Thymus (tissue), 11 donors: ENCODE results near the gene EGFLAM. TPM values are rescaled to one million over a fixed set of nuclear protein-coding genes. Genes with fewer than 3 reads are reported as not detected.

Source experiments
- DNase-seq, 9 donors: peaks; one replicate each; pipeline ENCODE4 v3.0.0-alpha.2; 2013; ENCODE audit warnings: low spot score in 9 of 9, low read depth in 6 of 9, missing footprints in 1 of 9
- H3K27ac ChIP-seq, 2 donors: one replicate each; pipeline ENCODE4 v1.5.1; 2013; ENCODE audit warnings: control low read depth in 1 of 2, low read depth in 1 of 2, low read length in 1 of 2, mild to moderate bottlenecking in 1 of 2, moderate library complexity in 1 of 2
- H3K27me3 ChIP-seq, 2 donors: one replicate each; pipeline ENCODE4 v1.5.1; 2013; ENCODE audit warnings: low read length in 1 of 2; ENCODE audit not compliant: control insufficient read depth in 2 of 2, insufficient read depth in 1 of 2
- H3K36me3 ChIP-seq, 2 donors: one replicate each; pipeline ENCODE4 v1.5.1; 2013; ENCODE audit warnings: low read length in 1 of 2, mild to moderate bottlenecking in 1 of 2, moderate library complexity in 1 of 2; ENCODE audit not compliant: control insufficient read depth in 2 of 2, insufficient read depth in 2 of 2
- H3K4me1 ChIP-seq, 2 donors: one replicate each; pipeline ENCODE4 v1.5.1; 2013; ENCODE audit warnings: low read length in 2 of 2; ENCODE audit not compliant: control insufficient read depth in 2 of 2, insufficient read depth in 2 of 2
- H3K4me3 ChIP-seq, 2 donors: one replicate each; pipeline ENCODE4 v1.5.1; 2013; ENCODE audit warnings: low read length in 2 of 2, control low read depth in 1 of 2, mild to moderate bottlenecking in 1 of 2
- H3K9me3 ChIP-seq, 2 donors: one replicate each; pipeline ENCODE4 v1.5.1; 2013; ENCODE audit warnings: low read length in 1 of 2, mild to moderate bottlenecking in 1 of 2; ENCODE audit not compliant: control insufficient read depth in 2 of 2, insufficient read depth in 1 of 2
- WGBS: extraction: QIAGEN DNeasy Blood & Tissue Kit; methylation state at CpG from one replicate; pipeline ENCODE4 v1.1.7; 2013; 5-methylcytosine and 5-hydroxymethylcytosine counted together
- polyA plus RNA-seq: library from polyadenylated mRNA; stranded (reverse); fragments of 200-250 nt; gene quantifications from one replicate; pipeline ENCODE4 v1.2.3, GENCODE V29; 2013
- total RNA-seq: library from RNA; stranded (reverse); fragments of 120-200 nt; gene quantifications from one replicate; pipeline ENCODE4 v1.2.4, GENCODE V29; 2013
- donor health status: healthy.

Gene EGFLAM
- total and polyA plus RNA-seq, 2 donors = 24.0 to 25.7 TPM

DNA sequence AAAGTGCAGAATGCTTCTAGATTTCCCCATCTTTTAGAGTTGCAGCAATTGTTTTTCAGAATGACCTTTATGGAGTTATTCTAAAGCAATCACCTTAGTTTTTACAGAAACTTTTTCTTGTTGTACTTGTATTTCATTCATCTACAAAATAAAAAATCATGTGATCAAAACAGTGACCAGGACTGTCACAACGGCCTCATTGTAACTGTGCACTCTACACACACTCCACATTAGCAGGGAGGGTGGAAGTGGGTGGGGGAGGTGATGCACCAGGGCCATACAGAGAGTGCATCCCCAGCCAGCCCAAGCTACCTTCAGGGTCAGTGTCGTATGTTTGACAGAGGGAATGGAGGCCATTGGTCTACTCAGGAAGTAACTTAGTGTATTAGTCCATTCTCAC is 26.9 kb downstream of the EGFLAM start:
- no peaks in the 10 kb centered on the region for H3K36me3 ChIP-seq
- H3K27me3 ChIP-seq = no peaks in the 10 kb centered on the region
- no peak overlapping the region for H3K27ac ChIP-seq
- H3K4me3 ChIP-seq = no peak overlapping the region
- H3K4me1 ChIP-seq = no peaks in the 10 kb centered on the region
- 86% methylated on average over 2 of the region's 2 CpGs for WGBS
- DNase-seq = no peak
- H3K9me3 ChIP-seq = no peaks in the 10 kb centered on the region

DNA sequence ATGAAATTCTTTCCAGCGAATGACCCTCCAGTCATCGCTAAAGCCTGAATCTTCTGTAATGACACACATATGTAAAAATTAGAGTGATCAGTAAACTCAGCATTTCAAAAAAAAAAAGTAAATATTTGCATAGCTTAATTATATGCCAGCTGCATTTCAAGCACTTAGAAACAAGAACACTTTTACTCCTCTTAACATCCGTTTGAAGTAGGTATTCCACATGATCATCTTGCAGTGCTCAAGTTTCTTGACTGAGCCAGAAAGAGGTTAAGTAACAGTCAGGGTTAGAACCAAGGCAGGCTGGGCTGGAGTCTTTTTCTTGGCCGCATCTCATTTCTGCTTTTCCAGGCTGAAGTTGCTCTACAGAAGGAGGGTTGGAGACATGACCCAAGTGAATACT is 27.6 kb downstream of the EGFLAM start:
- Histone ChIP-seq H3K4me3 (no peak overlapping the region), H3K4me1 (no peaks in the 10 kb centered on the region), H3K36me3 (no peaks in the 10 kb centered on the region), H3K27ac (no peak overlapping the region), H3K9me3 (no peaks in the 10 kb centered on the region), H3K27me3 (no peaks in the 10 kb centered on the region)
- WGBS = 91% methylated on average over 4 of the region's 4 CpGs
- no peak for DNase-seq

DNA sequence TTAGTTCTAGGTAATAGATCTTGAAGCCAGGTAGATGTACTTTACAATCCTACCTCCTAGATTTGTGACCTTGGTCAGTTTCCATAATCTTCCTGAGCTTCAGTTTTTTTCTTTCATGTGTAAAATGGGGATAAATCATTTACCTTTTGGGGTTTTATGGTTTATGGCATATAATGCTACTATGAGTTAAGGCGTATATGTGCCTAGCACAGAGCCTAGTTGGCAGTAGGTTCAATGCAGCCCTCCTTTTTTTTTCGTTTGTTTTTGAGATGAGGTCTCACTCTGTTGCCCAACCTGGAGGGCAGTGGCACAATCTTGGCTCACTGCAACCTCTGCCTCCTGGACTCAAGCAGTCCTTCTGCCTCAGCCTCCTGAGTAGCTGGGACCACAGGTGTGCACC is 28.8 kb downstream of the EGFLAM start:
- Histone ChIP-seq H3K4me1 (no peaks in the 10 kb centered on the region), H3K27me3 (no peaks in the 10 kb centered on the region), H3K27ac (no peak overlapping the region), H3K9me3 (no peaks in the 10 kb centered on the region), H3K4me3 (no peak overlapping the region), H3K36me3 (no peaks in the 10 kb centered on the region)
- 90% methylated on average over 2 of the region's 2 CpGs for WGBS
- no peak for DNase-seq

DNA sequence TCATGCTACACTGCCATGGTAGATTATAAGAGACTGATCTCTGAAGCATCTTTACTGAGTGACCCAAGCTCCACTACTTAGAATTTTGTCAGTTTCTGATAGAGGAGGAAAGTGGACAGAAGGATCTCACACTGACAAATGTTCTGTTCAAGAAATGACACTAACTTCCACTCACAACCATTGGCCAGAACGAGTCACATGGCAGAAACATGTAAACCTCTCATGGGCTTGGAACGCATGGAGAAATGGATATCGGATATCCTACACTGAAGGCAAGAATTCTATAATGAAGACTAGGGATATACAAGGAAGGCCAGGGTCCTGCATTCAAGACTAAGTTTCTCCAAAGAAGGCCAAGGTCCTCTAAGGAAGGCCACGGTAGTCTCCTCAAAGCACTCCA is 31.1 kb downstream of the EGFLAM start:
- WGBS = 95% methylated on average over 4 of the region's 4 CpGs
- no peaks in the 10 kb centered on the region for H3K27me3 ChIP-seq
- no peak for DNase-seq

DNA sequence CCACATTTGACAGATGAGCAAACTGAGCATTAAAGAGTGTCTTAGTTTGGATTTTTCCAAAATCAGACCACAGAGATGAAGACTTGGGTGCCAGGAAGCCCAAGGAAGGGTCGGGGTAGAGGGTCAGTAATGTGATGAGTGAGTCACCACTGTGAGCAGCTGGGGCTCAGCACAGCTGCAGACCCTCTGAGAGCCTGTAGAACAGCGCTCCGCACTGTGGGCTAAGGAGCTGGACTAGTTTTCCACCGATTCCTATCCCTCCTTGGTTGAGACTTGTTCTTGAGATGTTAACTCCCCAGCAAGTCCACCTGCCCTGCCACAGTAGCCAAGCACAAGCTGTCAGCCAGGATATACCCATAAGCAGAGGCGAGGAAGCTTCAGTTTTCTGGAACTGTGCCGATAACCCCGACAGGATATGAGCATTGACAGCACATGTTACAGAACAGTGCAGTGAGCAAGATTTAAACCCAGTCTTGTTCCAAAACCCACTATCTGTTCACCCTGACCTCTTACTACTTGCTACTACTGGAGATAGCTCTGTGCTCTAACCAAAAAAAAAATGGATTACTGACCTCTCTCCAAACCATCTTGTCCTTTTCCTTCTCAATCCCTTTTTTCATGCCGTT is 31.8 kb downstream of the EGFLAM start:
- Histone ChIP-seq H3K27me3 (no peaks in the 10 kb centered on the region), H3K4me1 (no peaks in the 10 kb centered on the region), H3K4me3 (no peak overlapping the region), H3K9me3 (no peaks in the 10 kb centered on the region), H3K36me3 (no peaks in the 10 kb centered on the region), H3K27ac (no peak overlapping the region)
- no peak for DNase-seq
- WGBS = 78% methylated on average over 8 of the region's 8 CpGs

More for the DNA sequence above, 31.1 kb downstream of the EGFLAM start:
- Histone ChIP-seq H3K36me3 (no peaks in the 10 kb centered on the region), H3K27ac (no peak overlapping the region), H3K4me1 (no peaks in the 10 kb centered on the region), H3K4me3 (no peak overlapping the region), H3K9me3 (no peaks in the 10 kb centered on the region)

DNA sequence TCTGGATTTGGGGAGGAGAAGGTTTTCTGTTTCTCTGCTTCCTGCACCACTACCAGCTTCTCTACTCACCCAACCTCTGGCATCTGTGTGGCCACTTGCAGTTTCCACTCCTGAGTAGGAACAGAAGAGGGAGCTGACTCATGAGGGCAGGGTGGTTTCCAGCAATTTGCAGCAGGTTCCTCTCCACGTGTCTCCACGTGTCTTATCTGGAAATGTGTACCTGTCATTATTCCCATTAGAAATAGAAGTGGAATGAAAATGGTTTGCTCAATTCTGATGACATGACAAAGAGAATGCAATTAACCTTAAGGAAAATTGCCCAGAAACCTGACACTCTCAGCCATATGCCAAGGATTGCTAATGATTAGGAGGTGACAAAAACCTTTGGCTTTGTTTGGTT is 33.0 kb downstream of the EGFLAM start:
- WGBS = 53% methylated on average over 2 of the region's 2 CpGs
- Histone ChIP-seq H3K4me1 (no peaks in the 10 kb centered on the region), H3K9me3 (no peaks in the 10 kb centered on the region), H3K36me3 (no peaks in the 10 kb centered on the region), H3K4me3 (no peak overlapping the region), H3K27ac (no peak overlapping the region), H3K27me3 (no peaks in the 10 kb centered on the region)
- no peak for DNase-seq

DNA sequence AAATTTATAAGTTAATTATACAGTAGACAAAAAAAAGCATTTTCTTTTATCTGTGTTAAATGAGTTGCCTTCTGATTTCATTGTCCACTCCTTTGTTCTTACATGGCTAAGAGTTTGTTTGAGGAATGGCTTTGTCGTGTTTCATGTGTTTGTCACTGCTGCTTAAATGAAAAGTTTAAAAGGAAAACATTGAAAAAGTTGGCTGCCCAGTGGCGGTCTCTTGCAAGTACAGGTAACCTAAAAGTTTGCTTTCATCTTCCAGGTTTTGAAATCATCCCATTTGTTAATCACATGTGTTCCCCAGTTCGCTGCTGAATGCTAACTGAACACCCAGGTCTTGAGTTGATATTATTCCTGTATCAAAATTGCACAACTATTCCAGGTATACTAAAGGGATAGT is 33.9 kb downstream of the EGFLAM start:
- Histone ChIP-seq H3K27ac (no peak overlapping the region), H3K27me3 (no peaks in the 10 kb centered on the region), H3K4me3 (no peak overlapping the region), H3K36me3 (no peaks in the 10 kb centered on the region), H3K4me1 (no peaks in the 10 kb centered on the region), H3K9me3 (no peaks in the 10 kb centered on the region)
- DNase-seq = no peak
- 87% methylated on average over 3 of the region's 3 CpGs for whole genome bisulfite sequencing

DNA sequence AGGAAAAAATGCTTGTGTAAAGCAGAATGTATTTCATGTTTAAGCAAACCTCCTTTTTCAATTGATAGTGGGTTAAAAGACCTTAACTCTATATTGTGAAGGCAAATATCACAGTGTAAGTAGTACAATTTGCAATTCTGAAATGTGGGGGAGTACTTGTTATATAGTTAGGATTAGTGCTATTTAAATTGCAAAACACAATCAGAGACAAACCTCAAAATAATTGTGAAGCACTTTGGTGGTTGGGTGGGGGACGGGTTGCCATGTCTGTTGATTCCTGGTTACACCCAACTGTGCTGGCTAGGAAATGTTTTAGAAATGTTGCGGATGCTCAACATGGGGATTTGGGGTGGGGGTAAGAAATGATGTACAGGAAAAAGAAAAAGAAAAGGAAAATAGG is 37.4 kb downstream of the EGFLAM start:
- H3K4me3 ChIP-seq = no peak overlapping the region
- no peaks in the 10 kb centered on the region for H3K27me3 ChIP-seq
- 91% methylated on average over 2 of the region's 2 CpGs for WGBS
- H3K9me3 ChIP-seq = no peaks in the 10 kb centered on the region
- H3K4me1 ChIP-seq = no peaks in the 10 kb centered on the region
- H3K36me3 ChIP-seq = no peaks in the 10 kb centered on the region
- no peak for DNase-seq
- no peak overlapping the region for H3K27ac ChIP-seq

DNA sequence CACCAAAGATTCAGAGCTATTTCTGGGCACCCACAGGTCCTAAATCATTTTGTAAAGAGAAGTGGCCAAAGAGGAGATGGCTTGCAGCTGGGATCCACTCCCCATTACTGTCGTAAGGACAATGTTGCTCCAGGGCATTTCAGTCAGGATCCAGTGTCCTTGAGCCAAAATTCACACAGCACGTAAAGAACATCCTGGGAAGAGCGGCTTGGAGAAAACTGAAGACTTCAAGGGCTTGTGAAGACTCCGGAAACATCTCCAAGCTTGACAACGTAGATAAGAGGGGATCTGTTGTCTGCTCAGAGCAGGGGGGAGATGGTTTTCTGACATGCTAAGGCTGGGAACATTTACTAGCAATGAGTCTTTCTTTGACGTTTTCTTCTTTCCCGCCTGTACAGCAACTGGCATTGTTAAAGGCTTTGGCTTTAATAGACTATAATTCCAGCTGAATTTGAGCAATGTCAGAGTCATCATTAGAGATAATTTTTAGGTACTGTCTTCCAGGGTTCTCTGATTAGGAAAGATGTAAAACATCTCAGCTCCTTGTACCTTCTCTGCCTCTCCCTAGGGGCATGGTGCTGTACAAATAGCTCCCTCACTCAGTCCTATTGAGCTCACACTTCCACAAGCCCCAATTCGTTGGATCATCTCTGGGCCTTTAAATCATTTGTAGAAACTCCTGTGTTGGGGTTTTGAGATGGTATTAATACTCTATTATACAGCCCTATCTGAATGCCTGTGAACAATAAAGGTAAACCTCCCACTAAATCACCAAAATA is 39.7 kb downstream of the EGFLAM start:
- no peak for DNase-seq
- no peaks in the 10 kb centered on the region for H3K9me3 ChIP-seq
- no peak overlapping the region for H3K27ac ChIP-seq
- H3K36me3 ChIP-seq = no peaks in the 10 kb centered on the region
- H3K27me3 ChIP-seq = no peaks in the 10 kb centered on the region
- H3K4me3 ChIP-seq = no peak overlapping the region
- H3K4me1 ChIP-seq = no peaks in the 10 kb centered on the region
- WGBS = 57% methylated on average over 8 of the region's 8 CpGs
